ENCODE data around the gene KCTD11. TPM values are rescaled to one million over a fixed set of nuclear protein-coding genes. Genes with fewer than 3 reads are reported as not detected.
"Not testable (repeated sequence)": the region's sequence is repeated elsewhere in the genome, so short reads cannot be mapped to it uniquely, and the experiment has no call there.

Gene KCTD11
- total RNA-seq, 2 experiments from 2014 or later: 5.8 to 5.9 TPM

DNA sequence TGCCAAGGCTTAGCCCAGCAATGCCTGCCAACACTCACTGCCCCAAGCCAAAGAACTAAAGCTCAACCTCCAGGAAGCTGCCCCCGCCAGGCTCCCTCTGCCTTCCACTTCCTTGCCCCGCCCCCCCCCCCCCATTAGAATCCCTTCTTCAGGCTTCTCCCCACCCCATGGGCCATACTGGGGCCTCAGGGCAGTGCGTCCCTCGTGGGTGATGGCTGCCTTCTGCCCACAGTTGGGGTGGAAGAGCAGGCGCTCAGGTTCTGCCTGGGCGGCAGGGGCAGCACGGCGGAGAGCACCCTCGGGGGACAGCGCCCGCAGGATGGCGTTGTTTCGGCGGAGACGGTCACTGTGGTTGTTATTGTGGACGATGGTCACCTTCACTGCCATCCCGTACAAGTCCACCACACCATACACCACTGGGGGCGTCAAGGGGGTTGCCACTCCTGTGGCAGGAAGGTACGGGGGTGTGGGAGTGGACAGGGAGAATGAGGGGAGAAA, 26.9 kb upstream of the KCTD11 start:
- Mint-ChIP-seq H3K9me3 (no peaks in the 10 kb centered on the region), H3K27ac (no peak overlapping the region), H3K4me1 (peaks cover 31% of the 10 kb centered on the region), H3K36me3 (ENCODE audit: low read depth) (peaks cover 19% of the 10 kb centered on the region), H3K27me3 (no peaks in the 10 kb centered on the region), H3K4me3 (no peak overlapping the region)
- ChIA-PET POLR2A (interaction anchor here (0.9 to 4.7 kb wide), 6 partner anchors 10 to 361 kb away, joined by 3 to 32 read pairs (median 9); partner anchors contain the start of genes ACAP1 and GPS2), CTCF (interaction anchor here (0.7 to 5.0 kb wide), 6 partner anchors 10 to 236 kb away, joined by 4 to 48 read pairs (median 6); partner anchors contain the start of genes ACAP1, GPS2 and TMEM95)
- DNase-seq: no peak

DNA sequence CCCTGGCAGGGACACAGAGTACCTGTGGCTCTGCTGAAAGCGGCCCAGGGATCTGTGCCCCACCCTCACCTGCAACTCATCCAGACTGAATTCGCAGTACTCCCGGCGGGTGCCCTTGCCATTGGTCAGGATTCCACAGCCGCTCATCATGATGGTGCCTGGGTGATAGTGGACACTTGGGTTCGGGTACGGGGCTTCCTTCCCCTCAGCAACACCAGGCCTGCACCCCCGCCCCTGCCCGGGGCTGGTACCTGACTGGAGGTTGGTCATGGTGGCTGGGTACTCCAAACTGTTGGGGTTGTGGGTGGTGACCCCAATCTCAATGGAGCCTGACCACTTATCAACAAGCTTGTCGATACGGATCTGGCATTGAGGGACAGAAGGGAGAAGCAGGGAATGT, 25.8 kb upstream of the KCTD11 start:
- DNase-seq: no peak
- Mint-ChIP-seq H3K27ac (peak overlapping the region; percentile 9), H3K4me3 (no peak overlapping the region), H3K36me3 (ENCODE audit: low read depth) (peaks cover 15% of the 10 kb centered on the region), H3K4me1 (peaks cover 36% of the 10 kb centered on the region), H3K9me3 (no peaks in the 10 kb centered on the region), H3K27me3 (no peaks in the 10 kb centered on the region)
- ChIA-PET POLR2A (interaction anchor here (0.7 to 4.7 kb wide), 5 partner anchors 10 to 18 kb away, joined by 3 to 32 read pairs (median 4); partner anchors contain the start of genes ACAP1 and GPS2), CTCF (interaction anchor here (5.0 to 5.9 kb wide), 2 partner anchors 11 kb away, joined by 39 to 48 read pairs; partner anchors contain the start of genes ACAP1 and GPS2)

- CTCF ChIA-PET: interaction anchor here (5.0 to 5.9 kb wide), 2 partner anchors 10 to 12 kb away, joined by 39 to 48 read pairs; partner anchors contain the start of genes ACAP1 and GPS2
- POLR2A ChIA-PET: interaction anchor here (0.8 to 4.7 kb wide), 4 partner anchors 9 to 19 kb away, joined by 3 to 32 read pairs (median 10); partner anchors contain the start of genes ACAP1 and GPS2
- no peak overlapping the region for H3K4me3 Mint-ChIP-seq
- no peak overlapping the region for H3K27ac Mint-ChIP-seq
- no peaks in the 10 kb centered on the region for H3K27me3 Mint-ChIP-seq
- H3K9me3 Mint-ChIP-seq: no peaks in the 10 kb centered on the region
- peaks cover 6% of the 10 kb centered on the region for H3K36me3 Mint-ChIP-seq (ENCODE audit: low read depth)
- no peak for DNase-seq
- H3K4me1 Mint-ChIP-seq: peaks cover 38% of the 10 kb centered on the region
Measured at GRCh38 chr17:7327056-7327455, 24.9 kb upstream of the KCTD11 start.

DNA sequence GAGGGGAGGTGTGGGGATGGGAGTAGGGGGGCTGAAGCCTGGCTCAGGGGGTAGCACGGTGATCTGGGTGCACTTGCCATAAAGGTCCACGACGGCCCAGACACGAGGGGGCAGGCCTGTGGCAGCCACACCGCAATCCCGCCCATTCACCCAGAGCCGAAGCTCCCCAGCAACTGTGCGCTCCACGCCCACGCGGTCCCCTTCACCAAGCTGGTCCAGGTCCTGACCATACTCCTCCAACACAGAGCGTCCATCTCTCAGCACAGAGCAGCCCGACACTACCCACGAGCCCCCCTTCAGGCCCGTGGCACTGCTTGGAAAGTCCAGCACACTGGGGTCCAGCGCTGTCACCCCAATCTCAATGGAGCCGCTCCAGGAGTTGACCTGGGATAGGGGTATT, 24.5 kb upstream of the KCTD11 start:
- Mint-ChIP-seq H3K4me3 (peak overlapping the region; percentile 24), H3K36me3 (ENCODE audit: low read depth) (peaks cover 4% of the 10 kb centered on the region), H3K27ac (no peak overlapping the region), H3K27me3 (no peaks in the 10 kb centered on the region), H3K9me3 (no peaks in the 10 kb centered on the region), H3K4me1 (peaks cover 43% of the 10 kb centered on the region)
- ChIA-PET POLR2A (interaction anchor here (3.4 to 4.7 kb wide), 2 partner anchors 9 to 13 kb away, joined by 15 to 32 read pairs; partner anchors contain the start of genes ACAP1 and GPS2), CTCF (interaction anchor here (5.0 to 5.9 kb wide), 2 partner anchors 10 to 12 kb away, joined by 39 to 48 read pairs; partner anchors contain the start of genes ACAP1 and GPS2)
- DNase-seq: no peak

- H3K27me3 Mint-ChIP-seq: no peaks in the 10 kb centered on the region
- peak overlapping the region; percentile 41 for H3K27ac Mint-ChIP-seq
- no peaks in the 10 kb centered on the region for H3K9me3 Mint-ChIP-seq
- H3K36me3 Mint-ChIP-seq (ENCODE audit: low read depth): peaks cover 4% of the 10 kb centered on the region
- ChIA-PET CTCF (interaction anchor here (5.0 to 5.9 kb wide), 2 partner anchors 9 to 12 kb away, joined by 39 to 48 read pairs; partner anchors contain the start of genes ACAP1 and GPS2), POLR2A (interaction anchor here (1.6 to 2.8 kb wide), 5 partner anchors 10 to 21 kb away, joined by 4 to 45 read pairs (median 16); partner anchors contain the start of genes ACAP1 and GPS2)
- H3K4me3 Mint-ChIP-seq: peak overlapping the region; percentile 85
- peaks cover 47% of the 10 kb centered on the region for H3K4me1 Mint-ChIP-seq
- DNase-seq: no peak
Measured at GRCh38 chr17:7328009-7328408, 24.0 kb upstream of the KCTD11 start.

DNA sequence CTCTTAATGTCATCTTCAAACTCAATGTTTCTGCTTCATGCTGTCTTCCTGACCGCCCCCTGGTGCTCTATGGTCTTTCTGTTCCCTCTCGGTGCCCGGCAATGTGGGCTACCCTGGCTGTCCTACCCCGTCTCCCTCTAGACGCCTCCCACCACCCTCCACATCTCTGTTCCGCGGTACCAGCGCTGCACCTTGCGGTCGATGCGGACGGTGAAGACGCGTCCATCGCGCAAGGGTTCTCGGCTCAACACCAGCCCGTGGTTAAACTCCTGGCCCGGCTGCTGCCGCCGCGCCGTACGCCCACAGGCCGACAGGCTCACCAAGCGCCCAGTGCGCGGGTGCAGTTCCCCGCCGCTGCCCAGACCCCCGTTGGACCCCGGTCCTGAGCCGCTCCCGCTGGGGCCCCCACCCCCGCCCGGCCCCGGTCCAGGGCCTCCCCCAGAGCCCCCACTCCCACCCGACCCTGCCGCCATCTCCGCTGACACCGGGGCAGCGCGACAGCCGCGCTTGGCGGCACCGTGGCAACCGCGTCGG, 23.1 kb upstream of the KCTD11 start, which contains the start of gene NEURL4:
Gene NEURL4 (minus strand): TSS at position 496 of the 534 bp plus-strand sequence. CDS start 23 bp downstream, at position 473.
- Mint-ChIP-seq H3K4me1 (peaks cover 50% of the 10 kb centered on the region), H3K27me3 (no peaks in the 10 kb centered on the region), H3K4me3 (peak within 1 kb of the TSS; percentile 85), H3K9me3 (no peaks in the 10 kb centered on the region), H3K27ac (peak within 1 kb of the TSS; percentile 93), H3K36me3 (ENCODE audit: low read depth) (no peaks in the 10 kb centered on the region)
- DNase-seq: no peak
- CTCF ChIA-PET: interaction anchor here (1.3 to 5.9 kb wide), 11 partner anchors 9 to 358 kb away, joined by 3 to 39 read pairs (median 7); partner anchors contain the start of genes GPS2, TMEM95, TP53 and WRAP53
- POLR2A ChIA-PET: interaction anchor here (1.0 to 2.8 kb wide), 11 partner anchors 9 to 828 kb away, joined by 3 to 45 read pairs (median 10); partner anchors contain the start of genes ACAP1, GPS2, MPDU1 and TP53

GRCh38 chr17:7329374-7329996, 22.5 kb upstream of the KCTD11 start:
- Mint-ChIP-seq H3K4me3 (peak overlapping the region; percentile 85), H3K4me1 (peaks cover 49% of the 10 kb centered on the region), H3K27me3 (no peaks in the 10 kb centered on the region), H3K27ac (peak overlapping the region; percentile 93), H3K36me3 (ENCODE audit: low read depth) (no peaks in the 10 kb centered on the region), H3K9me3 (no peaks in the 10 kb centered on the region)
- CTCF ChIA-PET: interaction anchor here (0.7 to 5.9 kb wide), 18 partner anchors 9 to 358 kb away, joined by 3 to 39 read pairs (median 4); partner anchors contain the start of genes GPS2, TMEM95, TP53 and WRAP53
- POLR2A ChIA-PET: interaction anchor here (0.6 to 2.8 kb wide), 18 partner anchors 8 to 827 kb away, joined by 3 to 45 read pairs (median 6); partner anchors contain the start of genes ACAP1, GPS2, MPDU1 and POLR2A
- peak; percentile 97 for DNase-seq

GRCh38 chr17:7329997-7330637, 21.8 kb upstream of the KCTD11 start:
- DNase-seq: peak; percentile 83
- no peaks in the 10 kb centered on the region for H3K27me3 Mint-ChIP-seq
- no peaks in the 10 kb centered on the region for H3K9me3 Mint-ChIP-seq
- CTCF ChIA-PET: interaction anchor here (0.7 to 5.9 kb wide), 18 partner anchors 10 to 357 kb away, joined by 3 to 39 read pairs (median 4); partner anchors contain the start of genes GPS2, TMEM95, TP53 and WRAP53
- peaks cover 52% of the 10 kb centered on the region for H3K4me1 Mint-ChIP-seq
- POLR2A ChIA-PET: interaction anchor here (0.6 to 2.8 kb wide), 17 partner anchors 8 to 826 kb away, joined by 3 to 45 read pairs (median 6); partner anchors contain the start of genes ACAP1, GPS2, MPDU1 and POLR2A
- H3K36me3 Mint-ChIP-seq (ENCODE audit: low read depth): no peaks in the 10 kb centered on the region
- H3K27ac Mint-ChIP-seq: peak overlapping the region; percentile 93
- H3K4me3 Mint-ChIP-seq: peak overlapping the region; percentile 85

DNA sequence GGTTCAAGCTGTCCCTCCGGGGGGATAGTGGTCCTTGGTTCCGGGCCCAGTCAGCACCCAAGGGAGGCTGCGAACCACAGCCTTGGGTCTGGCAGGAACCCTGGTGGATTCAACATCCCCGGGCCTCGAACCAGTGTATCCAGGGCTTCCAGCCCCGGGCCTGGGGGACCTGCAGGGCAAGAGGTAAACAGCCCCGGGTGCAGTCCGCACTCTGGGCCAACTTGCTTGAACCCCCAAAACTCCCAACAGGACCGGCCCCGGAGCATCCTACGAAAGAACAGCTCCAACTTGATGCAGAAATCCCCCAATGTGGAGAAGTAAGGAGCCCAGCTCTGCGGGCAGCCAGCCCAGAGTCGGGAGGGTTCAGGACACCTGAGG, 21.3 kb upstream of the KCTD11 start:
- Mint-ChIP-seq H3K36me3 (ENCODE audit: low read depth) (no peaks in the 10 kb centered on the region), H3K27me3 (no peaks in the 10 kb centered on the region), H3K4me3 (peak overlapping the region; percentile 85), H3K27ac (peak overlapping the region; percentile 93), H3K9me3 (no peaks in the 10 kb centered on the region), H3K4me1 (peaks cover 57% of the 10 kb centered on the region)
- ChIA-PET POLR2A (interaction anchor here (0.9 to 2.8 kb wide), 6 partner anchors 13 to 356 kb away, joined by 3 to 45 read pairs (median 11); partner anchors contain the start of genes GPS2 and TP53), CTCF (interaction anchor here (1.7 to 5.9 kb wide), 3 partner anchors 14 to 25 kb away, joined by 7 to 39 read pairs (median 15); partner anchors contain the start of gene GPS2)
- DNase-seq: no peak

- Mint-ChIP-seq H3K36me3 (ENCODE audit: low read depth) (peaks cover 3% of the 10 kb centered on the region), H3K27me3 (no peaks in the 10 kb centered on the region), H3K27ac (peak overlapping the region; percentile 74), H3K9me3 (no peaks in the 10 kb centered on the region), H3K4me3 (peak overlapping the region; percentile 46), H3K4me1 (peaks cover 66% of the 10 kb centered on the region)
- DNase-seq: no peak
- CTCF ChIA-PET: no interaction called here
- POLR2A ChIA-PET: interaction anchor here (1.0 to 1.5 kb wide), 2 partner anchors 17 to 24 kb away, joined by 3 to 4 read pairs; partner anchors contain the start of gene GPS2
Measured at GRCh38 chr17:7332111-7332510, 19.9 kb upstream of the KCTD11 start.

- H3K4me3 Mint-ChIP-seq: peak overlapping the region; percentile 46
- H3K27ac Mint-ChIP-seq: peak overlapping the region; percentile 74
- H3K27me3 Mint-ChIP-seq; H3K36me3 Mint-ChIP-seq (ENCODE audit: low read depth); H3K9me3 Mint-ChIP-seq; CTCF ChIA-PET: not testable (repeated sequence)
- POLR2A ChIA-PET: interaction anchor here (1.0 to 1.5 kb wide), 2 partner anchors 17 to 24 kb away, joined by 3 to 4 read pairs; partner anchors contain the start of gene GPS2
- peak; percentile 52 for DNase-seq
- peaks cover 65% of the 10 kb centered on the region for H3K4me1 Mint-ChIP-seq
Measured at GRCh38 chr17:7332600-7333069, 19.3 kb upstream of the KCTD11 start.

All from activated CD4-positive, alpha-beta memory T cell treated with anti-CD3 and anti-CD28 coated beads, Interleukin-2, amount 10 ng/mL, durations not matched to agents 7 days and 5 days (primary cell).